Measurements from ENCODE around the gene CACNB3.

The CACNB3 gene

GRCh38 chr12:48813465-48814261 lies 4.6 kb upstream of the CACNB3 start:
- TF ChIP-seq CTCF (IDR thresholded peaks at IDR 0.05; ENCODE audit: low read depth, low read length), result peak; percentile 7; the same call in 1 of the 2 replicates
- no peak for DNase-seq (ENCODE audit: extremely low read depth, low read depth)

GRCh38 chr12:48814262-48815125 lies 3.8 kb upstream of the CACNB3 start:
- TF ChIP-seq CTCF (IDR thresholded peaks at IDR 0.05; ENCODE audit: low read depth, low read length), result peak; percentile 73
- peak; percentile 64 for DNase-seq (ENCODE audit: extremely low read depth, low read depth)

GRCh38 chr12:48815126-48816110 lies 2.9 kb upstream of the CACNB3 start:
- no peak for TF ChIP-seq CTCF (IDR thresholded peaks at IDR 0.05; ENCODE audit: low read depth, low read length)
- peak; percentile 61 for DNase-seq (ENCODE audit: extremely low read depth, low read depth)

GRCh38 chr12:48816143-48816854 lies 2.0 kb upstream of the CACNB3 start:
- DNase-seq (ENCODE audit: extremely low read depth, low read depth), result no peak
- TF ChIP-seq CTCF (IDR thresholded peaks at IDR 0.05; ENCODE audit: low read depth, low read length), result no peak

GRCh38 chr12:48818831-48819590 lies 715 bp downstream of the CACNB3 start:
- DNase-seq (ENCODE audit: extremely low read depth, low read depth), result no peak
- peak; percentile 36 for TF ChIP-seq CTCF (IDR thresholded peaks at IDR 0.05; ENCODE audit: low read depth, low read length)

All from AG09319 (cell line).